Measurements from ENCODE around the gene PEF1.

The PEF1 gene, protein sequence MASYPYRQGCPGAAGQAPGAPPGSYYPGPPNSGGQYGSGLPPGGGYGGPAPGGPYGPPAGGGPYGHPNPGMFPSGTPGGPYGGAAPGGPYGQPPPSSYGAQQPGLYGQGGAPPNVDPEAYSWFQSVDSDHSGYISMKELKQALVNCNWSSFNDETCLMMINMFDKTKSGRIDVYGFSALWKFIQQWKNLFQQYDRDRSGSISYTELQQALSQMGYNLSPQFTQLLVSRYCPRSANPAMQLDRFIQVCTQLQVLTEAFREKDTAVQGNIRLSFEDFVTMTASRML

DNA sequence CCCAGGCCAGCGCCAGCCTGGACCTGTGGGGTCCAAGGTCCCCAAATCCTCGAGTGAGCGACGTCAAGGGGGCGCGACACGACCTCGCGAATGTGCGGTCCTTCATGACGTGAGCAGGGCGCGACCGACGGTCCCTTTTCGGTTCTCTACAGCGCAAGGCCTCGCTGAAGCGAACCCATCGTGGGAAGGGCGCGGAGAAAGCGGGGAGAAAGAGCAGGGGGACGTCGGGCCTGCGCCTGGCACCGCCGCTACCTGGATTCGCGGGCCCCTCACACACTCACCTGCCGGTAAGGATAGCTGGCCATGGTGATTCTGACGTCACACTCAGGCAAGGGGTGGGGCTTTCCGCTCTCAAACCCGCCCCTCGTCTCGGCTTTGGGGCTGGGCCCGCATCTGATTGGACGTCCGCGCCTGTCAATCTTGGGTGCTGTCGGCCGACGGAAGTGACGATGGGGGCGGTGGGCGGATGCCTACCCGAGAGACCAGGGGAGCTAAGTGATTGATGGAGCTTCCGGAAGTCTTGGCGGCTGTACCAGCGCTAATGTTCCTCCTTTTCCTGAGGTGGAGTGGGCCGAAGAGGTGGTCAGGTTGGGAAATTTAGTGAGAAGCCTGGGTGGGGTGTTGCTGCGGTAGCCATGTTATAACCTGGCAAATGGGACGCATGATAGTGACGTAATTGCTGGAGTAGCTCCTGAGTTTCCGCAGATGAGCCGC, at the start of gene PEF1:
PEF1 (minus strand) TSS at position 317 of the 714 bp plus-strand sequence; CDS start at position 305, 12 bp downstream.
- DNase-seq, result peak; percentile 92

DNA sequence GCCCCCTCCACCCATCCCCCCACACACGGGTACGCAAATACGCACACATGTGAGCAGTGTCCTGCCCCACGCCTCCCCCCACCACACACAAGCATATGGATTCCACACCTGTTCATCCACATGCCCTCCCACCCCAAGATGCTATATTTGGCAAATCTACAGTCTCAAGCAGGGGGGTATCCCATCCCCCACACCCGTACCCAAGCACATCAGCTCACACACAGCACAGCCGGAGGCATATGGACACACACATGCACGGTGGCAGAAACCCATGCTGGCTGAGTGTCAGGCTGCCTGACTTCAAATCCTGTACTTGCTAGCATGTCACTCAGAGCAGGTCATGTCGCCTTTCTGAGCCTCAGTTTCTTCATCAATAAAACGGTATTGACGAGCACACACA, 48.6 kb upstream of the PEF1 start:
- no peak for DNase-seq

DNA sequence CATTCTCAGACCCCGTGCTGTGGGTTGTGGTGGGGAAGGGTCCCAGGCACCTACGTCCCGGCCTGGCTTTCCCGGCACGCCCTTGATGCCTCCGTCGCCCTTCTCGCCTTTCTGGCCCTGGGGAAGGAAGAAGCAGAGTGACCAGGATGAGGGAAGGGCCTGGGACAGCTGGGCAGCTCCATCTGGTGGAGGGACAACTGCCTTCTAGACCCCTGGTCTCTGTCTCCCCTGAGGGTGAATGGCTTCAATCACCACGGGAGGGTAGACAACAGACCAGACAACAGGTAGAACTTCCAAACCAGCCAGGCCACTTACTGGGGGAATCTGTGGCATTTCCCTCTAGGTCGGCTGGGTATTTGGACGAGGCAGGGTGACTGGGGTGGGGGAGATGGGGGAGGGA, 47.3 kb upstream of the PEF1 start:
- DNase-seq, result no peak

DNA sequence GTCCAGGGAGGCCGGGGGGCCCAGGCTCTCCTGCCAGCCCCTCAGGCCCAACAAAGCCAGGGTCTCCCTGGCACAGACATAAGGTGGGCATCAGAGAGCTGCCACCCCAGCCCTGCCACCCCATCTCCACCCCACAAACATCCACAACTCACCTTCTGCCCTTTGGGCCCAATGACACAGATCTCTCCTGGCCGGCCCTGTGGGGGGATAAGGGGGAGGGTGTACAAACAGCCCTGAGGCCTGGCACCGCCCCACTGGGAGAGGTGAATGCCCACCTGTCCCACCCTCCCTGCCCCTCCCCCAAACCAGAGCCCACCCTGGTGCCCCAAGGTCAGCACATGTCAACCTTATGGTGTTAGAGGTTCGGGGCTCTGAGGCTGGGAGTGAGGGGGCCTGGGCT, 46.8 kb upstream of the PEF1 start:
- DNase-seq, result no peak

DNA sequence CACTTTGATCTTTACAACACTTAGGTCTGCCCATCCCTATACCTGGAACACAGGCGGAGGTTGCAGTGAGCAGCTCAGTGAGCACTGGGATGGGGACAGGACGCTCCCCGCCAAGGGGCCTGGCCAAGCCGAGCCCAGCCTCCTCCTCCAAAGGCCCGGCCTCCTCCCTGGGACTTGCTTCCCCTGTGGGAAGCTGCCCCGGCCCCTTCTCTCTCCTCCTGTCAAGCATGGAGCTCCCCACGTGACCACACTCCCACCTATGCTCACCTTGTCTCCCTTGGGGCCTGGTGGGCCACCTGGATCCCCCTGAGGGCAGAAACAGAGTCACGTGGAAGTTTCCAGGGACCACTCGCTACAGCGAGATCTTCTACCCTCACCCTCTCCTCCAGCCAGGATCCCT, 46.2 kb upstream of the PEF1 start:
- DNase-seq, result no peak

DNA sequence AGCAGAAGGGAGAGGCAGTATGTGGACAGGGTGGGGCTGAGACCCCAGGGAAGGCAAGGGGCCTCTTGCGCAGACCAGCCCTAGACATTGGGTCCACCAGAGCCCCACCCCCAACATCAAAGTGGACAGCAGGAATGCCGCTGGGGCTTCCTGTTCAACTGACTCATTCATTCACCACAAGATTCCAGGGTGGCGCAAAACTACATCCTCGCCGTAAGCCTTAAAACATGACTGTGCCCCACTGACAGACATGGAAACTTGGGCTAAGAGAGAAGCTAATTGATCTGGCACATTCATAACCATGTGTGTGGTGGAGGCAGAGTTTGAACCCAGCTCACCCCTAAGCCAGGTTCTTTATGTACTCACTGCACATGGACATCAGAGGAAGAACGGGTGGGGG, 45.2 kb upstream of the PEF1 start:
- DNase-seq, result no peak

DNA sequence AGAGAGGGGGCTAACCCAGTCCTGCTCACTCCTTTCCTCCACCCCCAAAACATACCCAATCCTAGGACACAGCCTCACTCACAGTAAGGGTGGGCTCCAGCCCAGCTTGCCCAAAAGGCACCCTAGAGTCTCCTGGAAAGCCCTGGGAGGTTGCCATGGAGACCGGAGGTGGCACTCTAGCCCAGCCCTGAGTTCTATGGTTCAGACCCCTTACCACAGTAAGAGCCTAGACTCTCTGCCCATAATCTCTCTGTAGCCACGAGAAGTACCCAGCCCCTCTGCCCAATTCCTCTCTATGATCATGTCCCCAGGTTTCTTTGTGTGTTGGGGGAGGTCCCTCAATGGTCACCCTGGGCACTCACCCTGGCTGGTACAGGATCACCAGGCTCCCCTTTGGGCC, 44.7 kb upstream of the PEF1 start:
- DNase-seq, result no peak

DNA sequence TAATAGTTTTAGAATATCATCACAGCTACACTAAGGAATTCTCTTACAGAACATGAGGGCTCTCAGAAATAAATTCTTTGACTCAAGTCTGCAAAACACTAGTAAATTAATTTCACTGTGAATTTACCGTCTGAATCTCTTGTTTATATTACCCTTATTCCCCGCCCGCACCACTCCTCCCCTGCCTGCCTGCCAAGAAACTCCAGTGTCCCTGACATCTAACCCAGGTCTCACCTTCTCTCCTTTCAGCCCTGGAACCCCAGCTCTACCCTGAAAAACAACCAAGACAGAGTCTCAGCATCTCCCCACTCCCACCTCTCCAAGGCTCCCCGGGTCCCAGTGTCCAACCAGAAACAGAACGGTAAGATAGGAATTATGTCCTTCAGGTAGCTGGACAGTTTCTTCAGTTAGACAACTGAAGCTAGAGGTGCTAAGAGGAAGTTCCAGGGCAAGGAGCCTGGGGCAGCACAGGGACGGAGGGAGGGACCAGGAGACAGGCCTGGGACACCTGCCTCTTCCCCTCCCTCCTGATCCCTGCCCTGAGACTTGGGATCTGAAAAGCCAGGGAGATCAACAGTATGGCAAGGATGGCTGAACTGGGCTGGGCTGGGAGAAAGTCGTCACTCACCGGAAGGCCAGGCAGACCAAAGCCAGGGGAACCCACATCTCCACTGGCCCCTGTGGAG, 43.7 kb upstream of the PEF1 start:
- no peak for DNase-seq

DNA sequence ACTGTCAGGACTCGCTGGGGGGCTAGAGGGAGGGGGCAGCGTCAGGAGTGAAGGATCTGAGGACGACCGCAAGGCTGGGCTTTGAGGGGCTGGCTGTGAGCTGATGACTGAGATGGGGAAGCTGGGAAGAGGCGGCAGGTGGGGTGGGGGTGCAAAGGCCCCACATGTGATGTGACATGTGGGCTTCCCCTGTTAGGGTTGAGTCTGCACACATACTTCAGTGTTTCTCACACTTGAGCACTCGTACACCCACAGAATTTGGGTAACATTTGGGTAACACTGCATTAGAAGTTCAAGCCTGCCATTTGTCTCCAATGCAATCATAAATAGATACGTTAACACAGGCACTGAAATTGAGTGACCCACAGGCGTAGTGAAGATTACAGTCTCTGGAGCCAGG, 42.9 kb upstream of the PEF1 start:
- no peak for DNase-seq

DNA sequence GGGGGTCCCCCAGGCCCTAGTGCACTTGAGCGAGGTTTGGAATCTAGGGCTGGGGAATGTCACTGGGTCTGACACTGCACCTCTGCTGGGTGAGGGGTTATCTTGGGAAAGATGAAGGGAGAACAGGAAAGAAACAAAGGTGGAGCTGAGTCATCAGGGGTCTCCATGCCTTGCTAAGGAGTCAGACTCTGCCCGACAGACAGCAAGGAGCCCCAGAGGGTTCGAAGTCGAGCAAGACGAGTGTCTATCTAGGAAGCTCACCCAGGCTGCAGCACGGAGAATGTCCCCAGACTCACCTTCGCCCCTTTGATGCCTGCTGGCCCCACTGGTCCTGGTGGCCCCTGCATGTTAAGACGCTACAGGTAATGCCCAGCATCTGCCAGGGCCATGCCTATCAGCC, 41.1 kb upstream of the PEF1 start:
- no peak for DNase-seq

DNA sequence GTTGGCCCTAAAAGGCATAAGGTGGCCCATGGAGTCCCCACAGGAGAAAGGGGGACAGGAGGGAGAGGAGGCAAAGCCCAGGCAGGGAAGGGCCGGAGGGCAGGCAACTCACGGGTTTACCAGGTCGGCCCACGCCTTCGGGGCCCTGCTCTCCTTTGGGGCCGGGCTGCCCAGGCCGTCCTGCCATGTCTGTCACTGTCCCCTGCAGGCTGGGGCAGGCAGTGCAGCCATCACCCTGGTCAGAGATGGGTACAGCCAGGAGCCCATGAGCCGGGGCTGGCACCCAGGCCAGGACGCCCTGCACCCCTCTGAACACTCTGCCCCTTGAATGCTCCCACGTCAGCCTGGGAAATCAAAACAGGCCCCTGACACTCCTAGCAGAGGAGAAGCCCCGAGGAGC, 39.3 kb upstream of the PEF1 start:
- DNase-seq, result no peak

DNA sequence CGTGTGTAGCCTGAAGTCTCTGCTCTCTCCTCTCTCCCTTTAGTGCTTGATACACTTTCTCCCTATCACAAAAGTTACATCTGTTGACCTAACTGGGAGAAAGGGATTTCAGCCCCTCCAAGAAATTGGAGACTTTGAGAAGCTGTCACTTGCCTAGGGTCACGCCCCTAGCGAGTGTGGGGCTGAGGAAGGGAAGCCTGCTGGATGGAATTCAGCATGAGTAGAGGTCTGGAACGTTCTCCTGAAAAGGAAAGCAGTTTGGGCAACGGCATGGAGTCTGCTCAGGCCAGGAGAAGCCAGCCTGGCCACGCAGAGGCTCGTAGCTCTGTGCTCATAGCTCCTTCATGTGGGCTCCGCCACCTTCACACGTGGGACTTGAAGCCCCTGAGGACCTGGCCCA, 36.7 kb upstream of the PEF1 start:
- DNase-seq, result no peak

DNA sequence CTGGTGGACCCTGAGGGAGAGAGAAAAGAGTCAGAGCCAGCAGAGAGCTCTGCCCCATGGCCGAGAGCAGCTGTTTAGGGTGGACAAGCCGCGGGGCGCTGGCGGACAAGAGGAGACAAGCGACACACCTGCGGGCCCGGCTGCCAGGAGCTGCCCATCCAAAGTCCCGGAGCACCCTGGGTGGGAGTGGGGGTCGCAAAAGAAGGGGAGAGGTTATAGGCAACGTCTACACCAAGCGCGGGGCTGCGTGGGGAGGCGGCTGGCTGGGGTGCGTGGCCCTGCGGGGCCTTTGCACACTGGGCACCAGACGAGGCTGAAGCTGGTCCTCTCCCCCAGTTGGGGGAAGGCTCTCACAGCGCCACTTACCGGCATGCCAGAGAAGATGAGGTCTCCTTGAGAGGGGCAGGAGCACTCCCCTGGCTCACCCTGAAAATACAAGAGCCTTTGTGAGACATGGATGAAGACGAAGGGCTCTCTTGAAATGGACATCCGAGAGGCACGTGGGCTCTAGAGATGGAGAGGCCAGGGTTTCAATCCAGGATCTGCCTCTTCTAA, 35.1 kb upstream of the PEF1 start:
- DNase-seq, result no peak

DNA sequence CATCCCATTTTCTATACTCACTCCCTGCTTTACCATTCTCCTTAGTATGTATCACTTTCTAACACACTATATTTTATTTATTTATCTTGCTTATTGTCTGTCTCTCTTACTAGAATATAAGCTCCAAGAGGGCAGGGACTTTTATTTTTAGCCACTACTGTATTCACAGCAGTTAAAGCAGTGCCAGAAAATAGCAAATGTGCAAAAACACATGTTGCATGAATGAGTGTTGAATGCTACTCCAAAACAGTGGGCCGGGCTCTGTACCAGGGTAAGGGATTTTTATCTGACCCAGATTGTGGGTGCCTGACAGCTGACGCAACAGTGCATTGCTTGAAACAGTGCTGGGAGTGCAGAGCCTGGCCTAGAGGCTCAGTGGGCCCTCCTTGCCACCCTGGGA, 34.4 kb upstream of the PEF1 start:
- no peak for DNase-seq

DNA sequence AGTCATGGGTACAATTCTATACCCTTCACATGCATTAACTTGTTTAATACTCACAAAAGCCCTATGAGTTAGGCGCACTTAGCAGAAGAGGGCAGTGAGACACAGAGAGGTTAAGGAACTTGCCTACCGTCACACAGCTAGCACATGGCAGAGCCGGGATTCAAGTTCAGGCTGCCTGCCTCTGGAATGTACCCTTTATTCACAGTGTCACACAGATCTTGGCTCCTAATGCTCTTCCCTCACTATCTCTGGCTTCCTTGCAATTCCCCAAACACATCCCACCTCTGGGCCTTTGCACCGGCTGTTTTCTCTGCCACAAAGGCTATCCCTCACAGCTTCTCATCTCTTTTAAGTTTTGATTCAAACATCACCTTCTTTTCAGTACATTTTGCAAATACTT, 34.0 kb upstream of the PEF1 start:
- DNase-seq, result no peak

DNA sequence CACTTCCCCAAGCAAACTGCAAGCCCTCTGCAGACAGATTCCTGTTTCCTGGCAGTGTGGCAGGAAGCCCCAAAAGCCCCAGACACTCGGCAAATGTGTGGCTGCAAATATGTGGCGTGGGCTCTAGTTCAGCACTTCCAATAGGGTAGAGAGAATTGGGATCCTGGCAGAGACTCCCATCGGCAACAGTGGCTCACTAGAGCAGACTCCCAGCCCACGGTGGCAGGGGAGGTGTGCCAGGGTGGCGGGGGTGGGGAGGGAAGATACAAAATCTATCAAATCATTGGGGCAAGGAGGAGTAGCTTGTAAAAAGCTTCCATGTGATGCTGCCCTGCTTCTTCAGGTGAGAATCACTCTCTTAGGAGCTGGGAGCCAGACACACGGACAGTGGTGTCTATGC, 33.3 kb upstream of the PEF1 start:
- DNase-seq, result no peak

DNA sequence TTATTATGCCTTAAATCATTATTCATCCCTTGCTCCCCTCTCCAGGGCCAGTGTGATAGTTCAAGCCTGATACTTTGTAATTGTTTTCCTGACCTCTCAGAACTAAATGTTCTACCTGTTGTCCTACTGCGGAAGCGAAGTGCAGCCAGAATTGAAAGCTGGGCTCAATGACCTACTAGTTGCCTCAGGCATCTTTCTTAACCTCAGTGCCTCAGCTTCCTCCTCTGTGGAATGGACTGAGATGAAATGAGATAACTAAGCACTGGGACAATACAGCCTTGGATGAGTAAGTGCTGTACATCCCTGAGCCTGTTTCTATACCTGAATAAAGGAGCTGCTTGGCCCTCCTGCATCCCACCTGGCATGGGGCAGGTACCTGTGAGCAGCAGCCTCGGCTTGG, 32.7 kb upstream of the PEF1 start:
- no peak for DNase-seq

DNA sequence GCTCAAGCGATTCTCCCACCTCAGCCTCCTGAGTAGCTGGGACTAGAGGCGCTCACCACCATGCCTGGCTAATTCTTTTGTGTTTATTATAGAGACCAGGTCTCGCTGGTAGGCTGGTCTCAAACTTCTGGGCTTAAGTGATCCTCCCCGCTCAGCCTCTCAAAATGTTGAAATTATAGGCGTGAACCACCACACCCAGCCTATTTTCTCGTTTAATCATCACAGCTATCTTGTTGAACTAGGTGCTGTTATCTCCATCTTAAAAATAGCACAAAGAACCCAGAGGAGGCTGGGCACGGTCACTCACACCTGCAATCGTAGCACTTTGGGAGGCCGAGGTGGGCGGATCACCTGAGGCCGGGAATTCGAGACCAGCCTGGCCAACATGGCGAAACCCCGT, 31.1 kb upstream of the PEF1 start:
- no peak for DNase-seq

DNA sequence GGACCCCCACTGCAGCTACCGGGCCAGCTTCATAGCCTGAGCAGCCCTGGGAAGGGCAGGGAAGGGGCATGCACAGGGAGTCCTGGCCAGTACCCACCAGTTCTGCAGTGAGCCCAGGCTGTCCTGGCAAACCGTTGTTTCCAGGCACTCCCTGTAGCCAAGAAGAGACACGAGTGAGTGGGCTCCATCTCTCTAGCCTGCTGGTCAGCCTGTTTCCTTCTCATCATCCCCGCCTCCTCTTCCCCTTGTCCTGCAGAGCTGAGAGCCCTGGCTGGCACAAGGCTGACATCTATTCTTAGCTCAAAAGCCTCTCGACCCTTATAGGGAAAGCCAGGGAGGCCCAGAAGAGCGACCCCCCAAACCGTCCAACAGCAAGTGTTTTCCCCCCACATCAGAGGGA, 30.5 kb upstream of the PEF1 start:
- DNase-seq, result no peak

DNA sequence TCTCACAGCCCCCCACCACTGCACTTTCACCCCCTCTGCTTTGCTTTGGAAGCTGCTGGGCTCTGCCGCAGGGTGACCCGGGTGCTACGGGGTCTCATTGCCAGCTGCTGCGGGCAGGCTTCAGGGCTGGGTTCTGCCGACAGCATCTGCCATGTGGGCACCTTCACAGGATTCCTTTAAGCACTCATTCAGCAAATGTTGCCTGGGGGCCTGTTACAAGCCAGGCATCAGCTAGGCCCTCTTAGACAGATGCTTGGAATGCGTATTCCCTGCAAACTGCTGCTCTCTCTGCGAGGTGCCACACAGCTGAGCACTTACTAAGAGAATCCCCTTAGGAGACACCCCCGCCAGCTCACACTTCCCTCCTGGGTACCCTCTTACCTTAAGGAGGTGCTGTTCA, 29.9 kb upstream of the PEF1 start:
- DNase-seq, result no peak

DNA sequence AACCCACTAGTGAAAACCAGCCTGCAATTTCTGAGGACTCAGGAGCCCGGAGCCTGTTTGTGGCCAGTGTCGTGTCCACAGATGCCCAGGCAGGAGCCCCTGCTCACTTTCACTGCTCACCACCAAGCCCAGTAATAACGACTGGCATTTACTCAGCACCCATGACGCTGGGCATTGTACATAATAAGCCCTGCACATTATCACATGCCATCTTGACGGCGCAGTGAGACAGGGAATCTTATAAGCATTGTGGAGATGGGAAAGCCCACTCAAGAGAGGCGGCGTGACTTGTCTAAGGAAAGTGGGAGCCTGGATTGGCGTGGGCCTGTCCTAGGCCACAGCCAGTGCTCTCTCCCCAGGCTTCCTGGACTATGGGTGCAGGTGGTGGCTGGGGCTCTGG, 28.8 kb upstream of the PEF1 start:
- DNase-seq, result no peak

DNA sequence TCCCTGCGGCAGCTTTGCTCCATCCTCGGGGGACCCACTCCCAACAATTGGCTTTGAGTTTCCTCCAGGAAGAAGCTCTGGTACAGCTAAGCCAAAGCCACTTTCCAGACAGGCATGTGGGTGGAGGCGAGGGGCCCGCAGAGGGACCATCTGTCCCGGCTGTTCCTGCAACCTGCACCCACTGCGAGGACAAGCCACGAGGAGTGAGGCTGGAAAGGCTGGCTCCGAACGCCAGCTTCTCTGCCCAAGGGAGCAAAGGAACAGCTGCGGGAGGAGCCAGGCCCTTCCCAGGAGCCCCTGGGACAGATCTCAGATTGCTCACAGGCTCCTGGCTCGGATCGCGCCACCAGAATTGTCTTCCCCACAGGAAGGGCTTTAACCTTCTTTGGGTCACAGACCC, 28.3 kb upstream of the PEF1 start:
- DNase-seq, result no peak

DNA sequence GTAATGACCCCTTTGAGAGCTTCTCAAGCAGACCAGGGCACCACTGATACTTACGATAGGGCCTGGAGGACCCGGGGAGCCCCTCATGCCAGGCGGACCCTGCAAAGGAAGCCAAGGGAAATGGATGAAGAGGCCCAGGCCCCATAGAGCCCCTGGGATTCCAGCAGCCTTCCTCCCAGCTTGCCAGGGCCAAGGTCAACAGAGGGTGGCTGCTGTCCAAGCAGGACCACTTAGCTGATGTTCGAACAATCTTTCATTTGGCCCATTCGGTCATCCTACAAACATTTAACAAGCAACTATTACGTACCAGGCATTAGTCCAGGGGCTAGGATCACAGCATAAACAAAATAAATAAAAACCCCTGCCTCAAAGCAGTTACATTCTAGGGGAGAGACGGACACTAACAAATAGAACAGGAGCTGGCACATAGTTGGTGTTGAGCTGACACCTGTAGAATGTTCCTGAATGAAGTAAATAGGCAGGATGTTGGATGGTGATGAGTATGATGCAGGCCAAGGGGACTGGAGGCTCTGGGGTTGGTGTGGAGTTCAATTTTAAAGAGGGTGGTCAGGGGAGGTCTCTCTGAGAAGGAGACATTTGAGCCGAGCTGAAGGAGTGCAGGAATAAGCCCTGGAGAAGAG, 27.0 kb upstream of the PEF1 start:
- no peak for DNase-seq

DNA sequence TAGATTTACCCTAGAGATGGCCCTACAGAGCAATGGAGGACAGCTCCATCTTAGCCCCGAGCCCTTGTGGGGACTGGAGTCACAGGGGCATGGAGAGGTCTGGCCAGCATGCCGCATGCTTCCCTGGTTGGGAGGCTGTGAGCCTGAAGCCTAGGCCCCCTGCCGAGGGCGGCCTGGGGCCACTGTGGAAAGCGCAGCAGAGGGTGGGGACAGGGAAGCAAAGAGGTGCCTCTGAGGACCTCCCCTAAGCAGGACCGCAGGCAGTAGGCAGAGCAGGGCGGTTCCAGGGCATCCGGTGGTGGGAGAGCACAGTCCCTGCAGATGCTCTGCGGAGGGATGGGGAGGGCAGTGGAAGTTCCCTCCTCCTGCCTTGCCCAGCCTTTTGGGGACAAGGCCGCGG, 26.5 kb upstream of the PEF1 start:
- DNase-seq, result no peak

All from NCI-H1048 (cell line).